ENCODE results near the gene EML6. TPM values are rescaled to one million over a fixed set of nuclear protein-coding genes. Genes with fewer than 3 reads are reported as not detected.

The EML6 gene
- polyA plus RNA-seq, 1 donor (not counting 4 experiments of a cell fraction or from before 2014, with no cell fraction given), result 0.96 TPM

GRCh38 chr2:54962511-54962910 is 239.0 kb downstream of the EML6 start:
- no peak for TF ChIP-seq CTCF (optimal IDR thresholded peaks at IDR 0.05 in 1 of 3, IDR thresholded peaks at IDR 0.05 in 1 of 3, conservative IDR thresholded peaks at IDR 0.05 in 1 of 3; ENCODE audit: extremely low read depth in 1 of 3, insufficient read depth in 2 of 3, low read length in 3 of 3)
- no peak for TF ChIP-seq EZH2 (IDR thresholded peaks at IDR 0.05; ENCODE audit: low read length)
- H3K79me2 ChIP-seq (ENCODE audit: control insufficient read depth, insufficient read depth, low read length), result no peaks in the 10 kb centered on the region
- no peak overlapping the region for H3K4me2 ChIP-seq (ENCODE audit: control insufficient read depth, extremely low read depth, insufficient read depth, low read depth, low read length)
- no peaks in the 10 kb centered on the region for H4K20me1 ChIP-seq (ENCODE audit: control insufficient read depth, extremely low read depth, insufficient read depth, low read length)
- no peaks in the 10 kb centered on the region for H3K9me3 ChIP-seq (ENCODE audit: control insufficient read depth, low read depth, low read length)
- H3K9me1 ChIP-seq (ENCODE audit: control insufficient read depth, extremely low read depth, insufficient read depth, low read length), result no peaks in the 10 kb centered on the region
- dilution Hi-C loops (cut with MboI; ENCODE audit: extremely low pct_ligation_motif_present, low sequenced_read_pairs), result no loop called here
- H2AFZ ChIP-seq (ENCODE audit: control insufficient read depth, low read length), result no peak overlapping the region
- FAIRE-seq (no peak), DNase-seq (ENCODE audit: low read depth, low spot score) (no peak)
- no peak overlapping the region for H3K9ac ChIP-seq (ENCODE audit: control insufficient read depth, extremely low read depth, insufficient read depth, low read length)
- no peak overlapping the region for H3K27ac ChIP-seq (ENCODE audit: control insufficient read depth, insufficient read depth, low read length)
- no peak overlapping the region for H3K4me3 ChIP-seq (ENCODE audit: control insufficient read depth in 2 of 3, extremely low read depth in 1 of 3, insufficient read depth in 2 of 3, low read depth in 1 of 3, low read length in 3 of 3)
- peaks cover 0 to 4% of the 10 kb centered on the region in 2 experiments for H3K36me3 ChIP-seq (ENCODE audit: control insufficient read depth in 2 of 2, extremely low read depth in 1 of 2, insufficient read depth in 2 of 2, low read length in 2 of 2)
- H3K4me1 ChIP-seq (ENCODE audit: control insufficient read depth, extremely low read depth, insufficient read depth, low read length), result peaks cover 20% of the 10 kb centered on the region
- H3K27me3 ChIP-seq (ENCODE audit: control insufficient read depth, extremely low read depth, insufficient read depth, low read length), result no peaks in the 10 kb centered on the region

GRCh38 chr2:54962935-54963440 is 239.5 kb downstream of the EML6 start:
- dilution Hi-C loops (cut with MboI; ENCODE audit: extremely low pct_ligation_motif_present, low sequenced_read_pairs), result no loop called here
- Histone ChIP-seq H2AFZ (ENCODE audit: control insufficient read depth, low read length) (no peak overlapping the region), H3K36me3 (ENCODE audit: control insufficient read depth in 2 of 2, extremely low read depth in 1 of 2, insufficient read depth in 2 of 2, low read length in 2 of 2) (peaks cover 0 to 4% of the 10 kb centered on the region in 2 experiments), H3K9me1 (ENCODE audit: control insufficient read depth, extremely low read depth, insufficient read depth, low read length) (no peaks in the 10 kb centered on the region), H3K79me2 (ENCODE audit: control insufficient read depth, insufficient read depth, low read length) (no peaks in the 10 kb centered on the region), H4K20me1 (ENCODE audit: control insufficient read depth, extremely low read depth, insufficient read depth, low read length) (no peaks in the 10 kb centered on the region), H3K27ac (ENCODE audit: control insufficient read depth, insufficient read depth, low read length) (no peak overlapping the region), H3K27me3 (ENCODE audit: control insufficient read depth, extremely low read depth, insufficient read depth, low read length) (no peaks in the 10 kb centered on the region), H3K9me3 (ENCODE audit: control insufficient read depth, low read depth, low read length) (no peaks in the 10 kb centered on the region), H3K4me1 (ENCODE audit: control insufficient read depth, extremely low read depth, insufficient read depth, low read length) (peaks cover 20% of the 10 kb centered on the region), H3K9ac (ENCODE audit: control insufficient read depth, extremely low read depth, insufficient read depth, low read length) (no peak overlapping the region), H3K4me2 (ENCODE audit: control insufficient read depth, extremely low read depth, insufficient read depth, low read depth, low read length) (no peak overlapping the region), H3K4me3 (ENCODE audit: control insufficient read depth in 2 of 3, extremely low read depth in 1 of 3, insufficient read depth in 2 of 3, low read depth in 1 of 3, low read length in 3 of 3) (no peak overlapping the region)
- DNase-seq (ENCODE audit: low read depth, low spot score) (no peak), FAIRE-seq (no peak)
- TF ChIP-seq EZH2 (IDR thresholded peaks at IDR 0.05; ENCODE audit: low read length) (no peak), CTCF (optimal IDR thresholded peaks at IDR 0.05 in 1 of 3, IDR thresholded peaks at IDR 0.05 in 1 of 3, conservative IDR thresholded peaks at IDR 0.05 in 1 of 3; ENCODE audit: extremely low read depth in 1 of 3, insufficient read depth in 2 of 3, low read length in 3 of 3) (no peak)

Data from keratinocyte (primary cell).